Right lobe of liver (tissue), 6 donors: ENCODE measurements around the gene DIP2A. TPM values are rescaled to one million over a fixed set of nuclear protein-coding genes. Genes with fewer than 3 reads are reported as not detected.
A peak's percentile ranks its signal among the peaks of the same experiment; 100 is the strongest.

Experiments
- ATAC-seq, 4 donors: fragments of 200-7000 bp; cut with Tn5 transposase; one replicate each; pipeline ENCODE4 v1.9.1; 2020; ENCODE audit warnings: mild to moderate bottlenecking in 4 of 4, moderate library complexity in 4 of 4
- DNase-seq, 3 donors: peaks; one replicate each; pipeline ENCODE4 v3.0.0-alpha.2; 2020
- H3K27ac ChIP-seq, 3 donors: fragments of 200-600 bp; one replicate each; pipeline ENCODE4 v1.8.0; 2022
- H3K27me3 ChIP-seq, 2 donors: fragments of 200-600 bp; one replicate each; pipeline ENCODE4 v1.8.0; 2022
- H3K36me3 ChIP-seq, 4 donors: fragments of 200-600 bp; sonication (generic) in 1 of 4; one replicate each; pipeline versions ENCODE4 v1.5.1 to v1.8.0; 2017 to 2022; ENCODE audit warnings: control low read depth in 1 of 4
- H3K4me1 ChIP-seq, 4 donors: fragments of 200-600 bp; sonication (generic) in 1 of 4; one replicate each; pipeline versions ENCODE4 v1.5.1 to v1.8.0; 2017 to 2022; ENCODE audit warnings: control low read depth in 1 of 4
- H3K4me3 ChIP-seq, 3 donors: fragments of 200-600 bp; one replicate each; pipeline ENCODE4 v1.8.0; 2022
- H3K9me3 ChIP-seq, 4 donors: fragments of 200-600 bp; sonication (generic) in 1 of 4; one replicate each; pipeline versions ENCODE4 v1.5.1 to v1.8.0; 2017 to 2022; ENCODE audit warnings: control low read depth in 1 of 4
- POLR2A ChIP-seq: fragments of 450-650 bp; IDR thresholded peaks from one replicate; pipeline ENCODE4 v1.6.1; 2017; ENCODE audit warnings: antibody characterized with exemption, mild to moderate bottlenecking
- WGBS: methylation state at CpG from one replicate; pipeline ENCODE4 v1.1.6; 2018; ENCODE audit warnings: low coverage, low lambda C conversion rate; ENCODE audit not compliant: insufficient coverage; ENCODE audit errors: missing lambda C conversion rate; 5-methylcytosine and 5-hydroxymethylcytosine counted together
- intact Hi-C, 2 donors: fragments of 100-400 bp; cut with DNase I; formaldehyde crosslinking; loops; one replicate each; pipeline versions ENCODE4 v1.11.2 to v1.14.1; 2022
- total RNA-seq, 6 experiments: library from RNA; depleted of rRNA in 2 of 6; stranded (reverse); fragments of >200 nt in 2 of 6; fragmentation: NEBNext Ultra II Directional in 3 of 6; extraction: Animal tissue kit (Norgen Biotek cat#: 25700) in 3 of 6; gene quantifications; one replicate each; pipeline versions ENCODE4 v1.1.0 to v1.2.4, GENCODE V29; 2016 to 2023
- TF ChIP-seq, protein P1 (sequence below), 4 donors: fragments of 200-600 bp in 3 of 4; fragments of 450-650 bp in 1 of 4; IDR thresholded peaks; one replicate each; pipeline versions ENCODE4 v1.5.1 to v1.8.0; 2016 to 2022; ENCODE audit warnings: antibody characterized with exemption in 4 of 4, mild to moderate bottlenecking in 2 of 4
- donor health status: DM: no; HTN: yes; CAD: no.
- donor health status: DM: no; HTN: no; CAD: no.
- donor health status: DM: no; HTN: no; CAD: no.
- donor health status: DM: no; HTN: yes; CAD: no.
- donor health status: DM: no; HTN: yes; CAD: no.

DIP2A gene
- total RNA-seq, 6 experiments from 2014 or later, result 12.3 to 14.4 (median 13.1) TPM

DNA sequence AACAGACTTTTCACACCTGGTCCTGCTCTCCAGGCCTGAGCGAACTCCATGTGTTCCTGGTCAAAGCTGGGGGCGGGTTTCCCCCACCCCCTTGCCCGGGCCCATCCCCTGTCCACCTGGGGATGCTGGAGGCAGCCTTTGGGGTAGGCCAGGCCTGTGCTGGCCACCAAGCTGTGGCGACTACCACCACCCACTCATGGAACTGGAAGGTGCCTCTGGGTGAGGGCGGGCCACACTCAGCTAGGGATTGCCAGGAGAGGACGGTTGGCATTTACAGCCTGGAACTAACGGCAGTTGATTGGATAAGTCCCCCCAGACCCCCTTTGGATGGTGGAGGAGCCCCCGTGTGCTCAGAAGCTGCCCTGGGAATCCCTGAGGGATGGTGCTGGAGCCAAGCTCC lies 138.3 kb downstream of the DIP2A start:
- H3K9me3 ChIP-seq, result no peaks in the 10 kb centered on the region
- no peak for TF ChIP-seq POLR2A
- H3K27ac ChIP-seq, result no peak overlapping the region
- 92% methylated on average over 2 of the region's 8 CpGs for WGBS
- DNase-seq (no peak), ATAC-seq (no peak)
- H3K36me3 ChIP-seq, result no peaks in the 10 kb centered on the region
- no peaks in the 10 kb centered on the region for H3K4me1 ChIP-seq
- no peak overlapping the region for H3K4me3 ChIP-seq
- intact Hi-C loops, result no loop called here
- no peaks in the 10 kb centered on the region for H3K27me3 ChIP-seq

DNA sequence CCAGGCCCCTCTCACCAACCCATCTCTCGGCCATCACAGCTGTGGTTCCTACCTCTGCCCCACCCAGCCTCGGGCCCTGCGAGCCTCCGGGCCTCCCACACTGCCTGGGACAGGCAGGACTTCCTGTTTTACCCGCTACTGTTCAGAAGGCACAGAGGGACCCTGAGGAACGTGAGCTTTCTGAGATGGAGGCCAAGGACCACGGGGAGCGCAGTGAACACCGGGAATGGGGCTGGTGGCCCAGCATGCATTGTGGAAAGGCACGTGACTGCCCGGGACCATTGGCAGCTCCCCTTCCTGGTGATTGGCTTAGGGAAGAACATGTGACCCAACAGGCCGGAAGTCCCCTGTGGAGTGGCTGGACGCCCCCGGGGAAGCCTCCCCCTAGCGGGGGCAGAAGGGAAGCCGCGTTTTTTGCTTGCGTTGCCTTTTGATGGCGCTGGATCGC lies 139.2 kb downstream of the DIP2A start:
- H3K4me3 ChIP-seq, result no peak overlapping the region
- no peak overlapping the region for H3K27ac ChIP-seq
- intact Hi-C loops, result no loop called here
- 89% methylated on average over 15 of the region's 20 CpGs for WGBS
- DNase-seq, result no peak
- ATAC-seq, result no peak
- TF ChIP-seq, protein P1, sequence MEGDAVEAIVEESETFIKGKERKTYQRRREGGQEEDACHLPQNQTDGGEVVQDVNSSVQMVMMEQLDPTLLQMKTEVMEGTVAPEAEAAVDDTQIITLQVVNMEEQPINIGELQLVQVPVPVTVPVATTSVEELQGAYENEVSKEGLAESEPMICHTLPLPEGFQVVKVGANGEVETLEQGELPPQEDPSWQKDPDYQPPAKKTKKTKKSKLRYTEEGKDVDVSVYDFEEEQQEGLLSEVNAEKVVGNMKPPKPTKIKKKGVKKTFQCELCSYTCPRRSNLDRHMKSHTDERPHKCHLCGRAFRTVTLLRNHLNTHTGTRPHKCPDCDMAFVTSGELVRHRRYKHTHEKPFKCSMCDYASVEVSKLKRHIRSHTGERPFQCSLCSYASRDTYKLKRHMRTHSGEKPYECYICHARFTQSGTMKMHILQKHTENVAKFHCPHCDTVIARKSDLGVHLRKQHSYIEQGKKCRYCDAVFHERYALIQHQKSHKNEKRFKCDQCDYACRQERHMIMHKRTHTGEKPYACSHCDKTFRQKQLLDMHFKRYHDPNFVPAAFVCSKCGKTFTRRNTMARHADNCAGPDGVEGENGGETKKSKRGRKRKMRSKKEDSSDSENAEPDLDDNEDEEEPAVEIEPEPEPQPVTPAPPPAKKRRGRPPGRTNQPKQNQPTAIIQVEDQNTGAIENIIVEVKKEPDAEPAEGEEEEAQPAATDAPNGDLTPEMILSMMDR (IDR thresholded peaks at IDR 0.05), result no peak
- no peak for TF ChIP-seq POLR2A
- H3K27me3 ChIP-seq, result no peaks in the 10 kb centered on the region
- no peaks in the 10 kb centered on the region for H3K4me1 ChIP-seq
- no peaks in the 10 kb centered on the region for H3K36me3 ChIP-seq
- H3K9me3 ChIP-seq, result no peaks in the 10 kb centered on the region

DNA sequence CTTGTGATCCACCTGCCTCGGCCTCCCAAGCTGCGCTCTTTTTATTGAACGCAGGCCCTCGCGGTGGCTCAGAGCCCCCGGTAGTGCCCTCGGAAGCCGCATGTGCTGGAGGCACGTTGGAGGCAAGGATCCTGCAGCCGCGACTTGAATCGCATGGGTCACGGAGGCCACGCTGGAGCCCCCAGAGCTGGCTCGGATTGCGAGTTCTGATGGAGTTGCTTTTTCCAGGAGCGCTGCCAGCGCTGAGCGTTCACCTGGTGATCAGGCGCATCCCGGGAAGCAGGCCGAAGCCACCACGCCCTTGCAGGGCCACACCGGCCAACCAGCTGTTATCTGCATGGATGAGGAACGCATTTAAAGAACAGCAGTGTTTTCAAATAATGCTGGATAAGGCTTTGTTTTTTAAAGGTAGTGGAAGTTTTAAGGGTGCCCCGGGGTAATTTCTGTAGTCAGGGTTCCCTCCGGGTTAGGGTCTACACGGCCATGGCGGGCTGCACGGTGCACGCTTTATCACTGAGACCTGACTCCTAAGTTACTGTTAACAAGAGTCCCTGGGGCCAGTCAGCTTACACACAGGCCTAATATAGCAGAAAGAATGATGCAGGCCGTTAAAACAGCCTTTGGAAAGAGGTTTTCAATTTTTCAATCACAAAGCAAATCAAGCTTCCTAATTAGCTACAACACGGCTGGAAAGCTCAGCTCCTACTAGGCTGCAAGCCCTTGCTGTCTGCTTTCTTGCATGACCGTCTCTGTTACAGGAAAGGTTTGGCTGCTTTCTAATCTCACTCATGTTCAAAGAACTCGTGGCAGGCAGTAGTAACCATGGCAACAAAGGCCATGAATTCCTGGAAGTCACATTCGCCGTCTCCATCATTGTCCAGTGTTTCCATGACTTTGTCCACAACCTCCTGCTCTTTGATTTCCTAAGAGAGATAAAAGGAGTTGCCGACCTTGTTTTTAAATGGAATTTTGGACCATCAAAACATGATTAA lies 140.2 kb downstream of the DIP2A start:
- 59% methylated on average over 18 of the region's 38 CpGs for WGBS
- Histone ChIP-seq H3K27me3 (no peaks in the 10 kb centered on the region), H3K36me3 (no peaks in the 10 kb centered on the region), H3K4me3 (no peak overlapping the region), H3K27ac (no peak overlapping the region), H3K9me3 (no peaks in the 10 kb centered on the region), H3K4me1 (no peaks in the 10 kb centered on the region)
- TF ChIP-seq, protein P1 (IDR thresholded peaks at IDR 0.05), result no peak
- TF ChIP-seq POLR2A, result no peak
- DNase-seq (no peak), ATAC-seq (peak; percentile 62 to 82 (median 71))
- intact Hi-C loops, result no loop called here

DNA sequence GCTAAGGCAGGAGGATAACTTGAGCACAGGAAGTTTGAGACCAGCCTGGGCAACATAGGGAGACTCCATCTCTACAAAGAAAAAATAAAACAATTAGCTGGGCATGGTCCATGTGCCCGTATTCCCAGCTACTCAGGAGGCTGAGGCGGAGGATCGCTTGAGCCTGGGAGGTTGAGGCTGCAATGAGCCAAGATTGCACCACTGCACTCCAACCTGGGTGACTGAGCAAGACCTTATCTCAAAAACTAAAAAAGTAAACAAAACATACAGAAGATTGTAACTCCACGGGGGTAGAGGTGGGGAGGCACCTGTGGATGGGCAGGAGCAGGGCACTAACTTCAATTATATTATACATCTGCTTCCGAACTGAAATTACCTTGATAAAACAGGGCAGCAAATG lies 141.6 kb downstream of the DIP2A start:
- DNase-seq (no peak), ATAC-seq (no peak)
- intact Hi-C loops, result no loop called here
- no peaks in the 10 kb centered on the region for H3K36me3 ChIP-seq
- H3K9me3 ChIP-seq, result no peaks in the 10 kb centered on the region
- no peaks in the 10 kb centered on the region for H3K27me3 ChIP-seq
- H3K27ac ChIP-seq, result no peak overlapping the region
- no peak overlapping the region for H3K4me3 ChIP-seq
- H3K4me1 ChIP-seq, result no peaks in the 10 kb centered on the region
- 68% methylated on average over 5 of the region's 5 CpGs for WGBS
- TF ChIP-seq, protein P1 (IDR thresholded peaks at IDR 0.05), result no peak
- TF ChIP-seq POLR2A, result no peak

DNA sequence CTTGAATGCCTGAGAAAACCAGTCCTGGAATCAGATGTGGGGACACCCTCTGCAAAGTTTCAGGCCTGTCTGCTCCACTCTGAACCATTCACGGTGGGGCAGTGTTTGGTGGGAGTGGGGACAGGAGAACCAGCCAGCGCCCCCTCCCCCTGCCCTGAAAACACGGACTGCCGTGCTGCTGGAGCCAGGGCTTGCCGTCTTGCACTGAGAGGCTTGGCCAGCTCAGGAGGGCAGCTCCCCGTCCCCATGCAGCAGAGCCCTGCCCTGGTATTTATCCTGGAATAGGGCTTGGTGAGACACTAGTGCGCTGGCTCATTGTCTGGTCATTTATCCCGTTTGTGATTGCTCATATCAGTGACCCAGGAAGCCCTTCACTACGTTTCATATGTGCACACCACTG lies 142.3 kb downstream of the DIP2A start:
- H3K9me3 ChIP-seq, result no peaks in the 10 kb centered on the region
- TF ChIP-seq POLR2A, result no peak
- TF ChIP-seq, protein P1 (IDR thresholded peaks at IDR 0.05), result no peak
- no peaks in the 10 kb centered on the region for H3K36me3 ChIP-seq
- no peaks in the 10 kb centered on the region for H3K4me1 ChIP-seq
- ATAC-seq, result no peak
- intact Hi-C loops, result no loop called here
- no peak overlapping the region for H3K27ac ChIP-seq
- 14% methylated on average over 2 of the region's 9 CpGs for WGBS
- H3K4me3 ChIP-seq, result no peak overlapping the region
- no peak for DNase-seq
- no peaks in the 10 kb centered on the region for H3K27me3 ChIP-seq
